ENCODE measurements around the gene SLC30A1. TPM values are rescaled to one million over a fixed set of nuclear protein-coding genes. Genes with fewer than 3 reads are reported as not detected.
A peak's percentile ranks its signal among the peaks of the same experiment; 100 is the strongest.

SLC30A1 gene
- total and polyA plus RNA-seq, 2 of the 13 experiments (the other 11 are each of a cell fraction or from before 2014, with no cell fraction given): 5.9 to 24.4 TPM

- TF ChIP-seq, protein P1, sequence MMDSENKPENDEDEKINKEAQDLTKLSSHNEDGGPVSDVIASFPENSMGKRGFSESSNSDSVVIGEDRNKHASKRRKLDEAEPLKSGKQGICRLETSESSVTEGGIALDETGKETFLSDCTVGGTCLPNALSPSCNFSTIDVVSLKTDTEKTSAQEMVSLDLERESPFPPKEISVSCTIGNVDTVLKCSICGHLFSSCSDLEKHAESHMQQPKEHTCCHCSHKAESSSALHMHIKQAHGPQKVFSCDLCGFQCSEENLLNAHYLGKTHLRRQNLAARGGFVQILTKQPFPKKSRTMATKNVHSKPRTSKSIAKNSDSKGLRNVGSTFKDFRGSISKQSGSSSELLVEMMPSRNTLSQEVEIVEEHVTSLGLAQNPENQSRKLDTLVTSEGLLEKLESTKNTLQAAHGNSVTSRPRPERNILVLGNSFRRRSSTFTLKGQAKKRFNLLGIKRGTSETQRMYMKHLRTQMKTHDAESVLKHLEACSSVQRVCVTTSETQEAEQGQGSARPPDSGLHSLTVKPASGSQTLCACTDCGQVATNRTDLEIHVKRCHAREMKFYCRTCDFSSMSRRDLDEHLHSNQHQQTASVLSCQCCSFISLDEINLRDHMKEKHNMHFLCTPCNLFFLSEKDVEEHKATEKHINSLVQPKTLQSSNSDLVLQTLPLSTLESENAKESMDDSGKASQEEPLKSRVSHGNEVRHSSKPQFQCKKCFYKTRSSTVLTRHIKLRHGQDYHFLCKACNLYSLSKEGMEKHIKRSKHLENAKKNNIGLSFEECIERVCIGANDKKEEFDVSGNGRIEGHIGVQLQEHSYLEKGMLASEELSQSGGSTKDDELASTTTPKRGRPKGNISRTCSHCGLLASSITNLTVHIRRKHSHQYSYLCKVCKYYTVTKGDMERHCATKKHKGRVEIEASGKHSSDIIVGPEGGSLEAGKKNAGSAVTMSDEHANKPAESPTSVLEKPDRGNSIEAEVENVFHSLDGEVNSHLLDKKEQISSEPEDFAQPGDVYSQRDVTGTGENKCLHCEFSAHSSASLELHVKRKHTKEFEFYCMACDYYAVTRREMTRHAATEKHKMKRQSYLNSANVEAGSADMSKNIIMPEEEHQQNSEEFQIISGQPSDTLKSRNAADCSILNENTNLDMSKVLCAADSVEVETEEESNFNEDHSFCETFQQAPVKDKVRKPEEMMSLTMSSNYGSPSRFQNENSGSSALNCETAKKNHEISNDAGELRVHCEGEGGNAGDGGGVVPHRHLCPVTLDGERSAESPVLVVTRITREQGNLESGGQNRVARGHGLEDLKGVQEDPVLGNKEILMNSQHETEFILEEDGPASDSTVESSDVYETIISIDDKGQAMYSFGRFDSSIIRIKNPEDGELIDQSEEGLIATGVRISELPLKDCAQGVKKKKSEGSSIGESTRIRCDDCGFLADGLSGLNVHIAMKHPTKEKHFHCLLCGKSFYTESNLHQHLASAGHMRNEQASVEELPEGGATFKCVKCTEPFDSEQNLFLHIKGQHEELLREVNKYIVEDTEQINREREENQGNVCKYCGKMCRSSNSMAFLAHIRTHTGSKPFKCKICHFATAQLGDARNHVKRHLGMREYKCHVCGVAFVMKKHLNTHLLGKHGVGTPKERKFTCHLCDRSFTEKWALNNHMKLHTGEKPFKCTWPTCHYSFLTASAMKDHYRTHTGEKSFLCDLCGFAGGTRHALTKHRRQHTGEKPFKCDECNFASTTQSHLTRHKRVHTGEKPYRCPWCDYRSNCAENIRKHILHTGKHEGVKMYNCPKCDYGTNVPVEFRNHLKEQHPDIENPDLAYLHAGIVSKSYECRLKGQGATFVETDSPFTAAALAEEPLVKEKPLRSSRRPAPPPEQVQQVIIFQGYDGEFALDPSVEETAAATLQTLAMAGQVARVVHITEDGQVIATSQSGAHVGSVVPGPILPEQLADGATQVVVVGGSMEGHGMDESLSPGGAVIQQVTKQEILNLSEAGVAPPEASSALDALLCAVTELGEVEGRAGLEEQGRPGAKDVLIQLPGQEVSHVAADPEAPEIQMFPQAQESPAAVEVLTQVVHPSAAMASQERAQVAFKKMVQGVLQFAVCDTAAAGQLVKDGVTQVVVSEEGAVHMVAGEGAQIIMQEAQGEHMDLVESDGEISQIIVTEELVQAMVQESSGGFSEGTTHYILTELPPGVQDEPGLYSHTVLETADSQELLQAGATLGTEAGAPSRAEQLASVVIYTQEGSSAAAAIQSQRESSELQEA (CRISPR knock-in tag; IDR thresholded peaks at IDR 0.05; ENCODE audit: not compliant biosample characterization): no peak
- TF ChIP-seq ZNF605 (CRISPR knock-in tag; IDR thresholded peaks at IDR 0.05) (no peak), POGZ (CRISPR knock-in tag; IDR thresholded peaks at IDR 0.05) (peak; percentile 44; the same call in 1 of the 2 replicates), STAT6 (CRISPR knock-in tag; IDR thresholded peaks at IDR 0.05; ENCODE audit: borderline replicate concordance) (no peak), GATAD1 (CRISPR knock-in tag; IDR thresholded peaks at IDR 0.05) (no peak), EP300 (IDR thresholded peaks at IDR 0.05; ENCODE audit: low read depth in 2 of 2, low read length in 2 of 2) (no peak), EP300 (CRISPR knock-in tag; IDR thresholded peaks at IDR 0.05; ENCODE audit: borderline replicate concordance) (no peak), MTA1 (CRISPR knock-in tag; IDR thresholded peaks at IDR 0.05; ENCODE audit: borderline replicate concordance) (no peak), EHMT2 (IDR thresholded peaks at IDR 0.05; ENCODE audit: borderline replicate concordance, low read depth, low read length) (peak; percentile 90; the same call in 1 of the 2 replicates), SOX5 (CRISPR knock-in tag; IDR thresholded peaks at IDR 0.05; ENCODE audit: borderline replicate concordance) (peak; percentile 25; the same call in 1 of the 2 replicates), LRRFIP1 (CRISPR knock-in tag; conservative IDR thresholded peaks at IDR 0.05) (no peak), ZNF331 (CRISPR knock-in tag; IDR thresholded peaks at IDR 0.05) (peak; percentile 21; the same call in 1 of the 2 replicates), BCL3 (CRISPR knock-in tag; IDR thresholded peaks at IDR 0.05) (no peak)
Measured at GRCh38 chr1:211616231-211616964, 37.4 kb upstream of the SLC30A1 start (continued).

Measured in HepG2 (cell line).